SKM-1 (cell line): Measurements from ENCODE around the gene SLC1A4.
A peak's percentile ranks its signal among the peaks of the same experiment; 100 is the strongest.
"Not testable (repeated sequence)": the region's sequence is repeated elsewhere in the genome, so short reads cannot be mapped to it uniquely, and the experiment has no call there.

Experiments used
- DNase-seq: peaks from one replicate; lab custom pipeline; 2025; ENCODE audit not compliant: unreplicated experiment; lab: John Stamatoyannopoulos, UW

Gene SLC1A4

GRCh38 chr2:64990876-64991275 lies 1.7 kb downstream of the SLC1A4 start:
- no peak for DNase-seq

- DNase-seq = no peak
These were observed 3.0 kb downstream of the SLC1A4 start for GRCh38 chr2:64992218-64992617.

GRCh38 chr2:64992990-64993389 lies 3.8 kb downstream of the SLC1A4 start:
- DNase-seq = no peak

GRCh38 chr2:64995041-64995440 lies 5.8 kb downstream of the SLC1A4 start:
- DNase-seq = no peak

GRCh38 chr2:64996871-64997307 lies 7.7 kb downstream of the SLC1A4 start:
- DNase-seq = no peak

- no peak for DNase-seq
These were observed 9.5 kb downstream of the SLC1A4 start for GRCh38 chr2:64998658-64999061.

GRCh38 chr2:64999754-65000153 lies 10.6 kb downstream of the SLC1A4 start:
- DNase-seq = no peak

- no peak for DNase-seq
These were observed 11.4 kb downstream of the SLC1A4 start for GRCh38 chr2:65000644-65001043.

- DNase-seq = no peak
These were observed 13.8 kb downstream of the SLC1A4 start for GRCh38 chr2:65003037-65003436.

- DNase-seq = not testable (repeated sequence)
These were observed 15.0 kb downstream of the SLC1A4 start for GRCh38 chr2:65004232-65004631.

GRCh38 chr2:65013776-65014175 lies 24.6 kb downstream of the SLC1A4 start:
- no peak for DNase-seq

GRCh38 chr2:65015731-65016130 lies 26.5 kb downstream of the SLC1A4 start:
- no peak for DNase-seq

GRCh38 chr2:65016789-65017188 lies 27.6 kb downstream of the SLC1A4 start:
- DNase-seq = no peak

- DNase-seq = peak; percentile 76
These were observed 28.1 kb downstream of the SLC1A4 start for GRCh38 chr2:65017335-65017734.

- peak; percentile 89 for DNase-seq
These were observed 29.0 kb downstream of the SLC1A4 start for GRCh38 chr2:65018141-65018582.

GRCh38 chr2:65019010-65019409 lies 29.8 kb downstream of the SLC1A4 start:
- no peak for DNase-seq

GRCh38 chr2:65019675-65020195 lies 30.5 kb downstream of the SLC1A4 start:
- DNase-seq = no peak

- DNase-seq = not testable (repeated sequence)
These were observed 31.1 kb downstream of the SLC1A4 start for GRCh38 chr2:65020251-65020650.

- no peak for DNase-seq
These were observed 31.8 kb downstream of the SLC1A4 start for GRCh38 chr2:65020943-65021528.

- no peak for DNase-seq
These were observed 32.5 kb downstream of the SLC1A4 start for GRCh38 chr2:65021709-65022108.

- DNase-seq = no peak
These were observed 33.0 kb downstream of the SLC1A4 start for GRCh38 chr2:65022189-65022588.

- no peak for DNase-seq
These were observed 34.5 kb downstream of the SLC1A4 start for GRCh38 chr2:65023742-65024141.
